Measurements from ENCODE around the gene EFNA2. TPM values are rescaled to one million over a fixed set of nuclear protein-coding genes. Genes with fewer than 3 reads are reported as not detected.
A peak's percentile ranks its signal among the peaks of the same experiment; 100 is the strongest.

Gene EFNA2
- total RNA-seq, 1 experiment from 2014 or later: 12.2 TPM

- intact Hi-C loops (cut with micrococcal nuclease): loop anchor here (10.0 kb wide), 2 partner anchors 223 to 453 kb away; partner anchors contain the start of genes CNN2, PTBP1, RNU6-2 and TMEM259
- H3K27ac ChIP-seq (ENCODE audit: low read depth, low read length): peak within 1 kb of the TSS; percentile 100
- no peak within 1 kb of the TSS for H2AFZ ChIP-seq (ENCODE audit: low read depth, low read length, poor library complexity, severe bottlenecking)
- H3K9ac ChIP-seq (ENCODE audit: low read length): peak within 1 kb of the TSS; percentile 99
- no peaks in the 10 kb centered on the region for H3K27me3 ChIP-seq (ENCODE audit: insufficient read depth, low read length)
- peaks cover 13% of the 10 kb centered on the region; the same call in 1 of the 2 replicates for H4K20me1 ChIP-seq (ENCODE audit: insufficient read depth)
- peak within 1 kb of the TSS; percentile 63 to 71 for H3K4me3 ChIP-seq (replicated peaks in 1 of 2; ENCODE audit: low read depth in 1 of 2, low read length in 2 of 2)
- POLR2A ChIA-PET: interaction anchor here (1.0 kb wide), 1 partner anchor 17 kb away, joined by 3 read pairs; no protein-coding TSS in a partner anchor
- RAD21 ChIA-PET (ENCODE audit: low non-redundant PET in 1 of 2, low total read pairs in 2 of 2, uncharacterized antibody in 2 of 2, unreplicated experiment in 2 of 2): no interaction called here
- H3K4me2 ChIP-seq (ENCODE audit: low read length): peak within 1 kb of the TSS; percentile 98
- H3K36me3 ChIP-seq (ENCODE audit: control insufficient read depth in 1 of 2, insufficient read depth in 2 of 2, low read length in 2 of 2): peaks cover 6 to 21% of the 10 kb centered on the region in 2 experiments
- H3K4me1 ChIP-seq (ENCODE audit: control insufficient read depth in 1 of 2, insufficient read depth in 2 of 2, low read length in 2 of 2): peaks cover 47 to 74% of the 10 kb centered on the region in 2 experiments
- TF ChIP-seq POLR2A (IDR thresholded peaks at IDR 0.05; ENCODE audit: borderline replicate concordance, extremely low read depth, insufficient read depth, insufficient read length): peak; percentile 96
- TF ChIP-seq, protein P1, sequence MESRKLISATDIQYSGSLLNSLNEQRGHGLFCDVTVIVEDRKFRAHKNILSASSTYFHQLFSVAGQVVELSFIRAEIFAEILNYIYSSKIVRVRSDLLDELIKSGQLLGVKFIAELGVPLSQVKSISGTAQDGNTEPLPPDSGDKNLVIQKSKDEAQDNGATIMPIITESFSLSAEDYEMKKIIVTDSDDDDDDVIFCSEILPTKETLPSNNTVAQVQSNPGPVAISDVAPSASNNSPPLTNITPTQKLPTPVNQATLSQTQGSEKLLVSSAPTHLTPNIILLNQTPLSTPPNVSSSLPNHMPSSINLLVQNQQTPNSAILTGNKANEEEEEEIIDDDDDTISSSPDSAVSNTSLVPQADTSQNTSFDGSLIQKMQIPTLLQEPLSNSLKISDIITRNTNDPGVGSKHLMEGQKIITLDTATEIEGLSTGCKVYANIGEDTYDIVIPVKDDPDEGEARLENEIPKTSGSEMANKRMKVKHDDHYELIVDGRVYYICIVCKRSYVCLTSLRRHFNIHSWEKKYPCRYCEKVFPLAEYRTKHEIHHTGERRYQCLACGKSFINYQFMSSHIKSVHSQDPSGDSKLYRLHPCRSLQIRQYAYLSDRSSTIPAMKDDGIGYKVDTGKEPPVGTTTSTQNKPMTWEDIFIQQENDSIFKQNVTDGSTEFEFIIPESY (IDR thresholded peaks at IDR 0.05; ENCODE audit: extremely low read depth, insufficient replicate concordance, low read length): no peak
- TF ChIP-seq ZFX (IDR thresholded peaks at IDR 0.05): peak; percentile 64
- peak; percentile 98 for TF ChIP-seq POLR2AphosphoS5 (IDR thresholded peaks at IDR 0.05; ENCODE audit: low read depth, low read length)
- peak in 2 of 3 experiments; percentile 38 to 42; a peak in 4 of 6 replicates for TF ChIP-seq CTCF (IDR thresholded peaks at IDR 0.05 in 2 of 3, conservative IDR thresholded peaks at IDR 0.05 in 1 of 3; ENCODE audit: borderline replicate concordance in 1 of 3, insufficient read depth in 1 of 3, low read depth in 2 of 3, low read length in 2 of 3)
- DNase-seq (ENCODE audit: low read depth, low spot score): no peak
- no TSS peak for BruUV-seq (replicated peaks)
- H3K9me2 ChIP-seq (ENCODE audit: insufficient read depth): no peaks in the 10 kb centered on the region
- H3K79me2 ChIP-seq (ENCODE audit: insufficient read depth, low read length): peaks cover 58% of the 10 kb centered on the region
- peak; percentile 43 for ATAC-seq
- CTCF ChIA-PET: interaction anchor here (1.0 kb wide), 1 partner anchor 18 kb away, joined by 7 read pairs; no protein-coding TSS in a partner anchor
- H3K9me3 ChIP-seq (ENCODE audit: control insufficient read depth in 1 of 2, insufficient read depth in 1 of 2, low read depth in 1 of 2, low read length in 2 of 2): no peaks in the 10 kb centered on the region
Observed at GRCh38 chr19:1248139-1248785, 37.4 kb upstream of the EFNA2 start, which contains the start of gene MIDN. TSS of gene MIDN (plus strand) at chr19:1248583. CDS start at chr19:1250297, 1,714 bp downstream.
